HG03280 (cell line): ENCODE results near the gene TIA1.
"Not testable (repeated sequence)": the region's sequence is repeated elsewhere in the genome, so short reads cannot be mapped to it uniquely, and the experiment has no call there.

Experiments used
- ATAC-seq: cut with Tn5 transposase; IDR thresholded peaks from one replicate; pipeline ENCODE4 v1.9.1; 2021; ENCODE audit warnings: mild to moderate bottlenecking, moderate library complexity; ENCODE audit not compliant: unreplicated experiment

The TIA1 gene

GRCh38 chr2:70223305-70223704 lies 25.1 kb downstream of the TIA1 start:
- not testable (repeated sequence) for ATAC-seq

- no peak for ATAC-seq
Measured at GRCh38 chr2:70214953-70215549, 33.4 kb downstream of the TIA1 start.

- no peak for ATAC-seq
Measured at GRCh38 chr2:70214365-70214764, 34.1 kb downstream of the TIA1 start.

DNA sequence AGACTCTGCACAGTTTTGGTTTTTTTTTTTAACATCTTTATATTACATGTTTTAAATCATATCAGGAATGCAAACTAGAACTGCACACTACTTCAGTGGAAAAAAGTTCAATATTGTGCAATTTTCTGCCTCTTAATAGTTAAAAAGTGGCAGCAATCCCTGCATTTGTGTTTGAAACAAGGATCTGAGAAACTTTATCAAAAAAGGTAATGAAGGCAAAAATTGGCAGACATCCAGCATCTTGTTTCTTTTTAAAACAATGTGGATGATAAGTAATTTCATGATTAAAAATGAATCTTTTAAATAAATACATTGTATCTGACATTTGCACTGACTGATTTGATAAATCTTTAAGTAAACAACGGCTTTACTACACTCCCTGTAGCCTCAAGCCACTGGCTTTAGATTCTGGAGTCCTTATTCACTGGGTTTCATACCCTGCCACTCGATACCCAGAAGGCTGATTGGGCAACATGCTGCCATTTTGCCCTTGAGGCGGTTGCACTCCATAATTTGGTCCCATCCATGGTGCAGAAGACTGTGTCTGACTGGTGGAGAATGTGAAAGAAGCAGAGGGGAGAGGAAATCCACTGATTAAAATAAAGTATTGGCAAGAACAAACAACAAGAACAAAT lies 36.0 kb downstream of the TIA1 start:
- no peak for ATAC-seq

- no peak for ATAC-seq
Measured at GRCh38 chr2:70211595-70211994, 36.8 kb downstream of the TIA1 start.

DNA sequence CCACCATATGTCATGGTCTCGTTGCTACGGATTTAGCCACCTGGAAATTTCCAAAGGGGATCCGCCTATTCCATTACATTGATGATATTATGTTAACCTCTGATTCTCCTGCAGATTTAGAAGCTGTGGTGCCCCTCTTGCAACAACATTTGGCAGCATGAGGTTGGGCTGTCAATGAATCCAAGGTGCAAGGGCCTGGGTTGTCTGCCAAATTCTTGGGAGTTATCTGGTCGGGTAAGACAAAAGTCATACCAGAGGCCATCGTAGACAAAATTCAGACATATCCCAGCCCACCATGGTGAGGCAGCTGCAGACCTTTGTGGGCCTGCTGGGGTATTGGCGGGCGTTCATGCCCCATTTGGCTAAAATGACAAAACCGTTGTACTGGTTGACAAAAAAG lies 44.0 kb downstream of the TIA1 start:
- ATAC-seq = no peak

GRCh38 chr2:70203086-70203485 lies 45.3 kb downstream of the TIA1 start:
- no peak for ATAC-seq

DNA sequence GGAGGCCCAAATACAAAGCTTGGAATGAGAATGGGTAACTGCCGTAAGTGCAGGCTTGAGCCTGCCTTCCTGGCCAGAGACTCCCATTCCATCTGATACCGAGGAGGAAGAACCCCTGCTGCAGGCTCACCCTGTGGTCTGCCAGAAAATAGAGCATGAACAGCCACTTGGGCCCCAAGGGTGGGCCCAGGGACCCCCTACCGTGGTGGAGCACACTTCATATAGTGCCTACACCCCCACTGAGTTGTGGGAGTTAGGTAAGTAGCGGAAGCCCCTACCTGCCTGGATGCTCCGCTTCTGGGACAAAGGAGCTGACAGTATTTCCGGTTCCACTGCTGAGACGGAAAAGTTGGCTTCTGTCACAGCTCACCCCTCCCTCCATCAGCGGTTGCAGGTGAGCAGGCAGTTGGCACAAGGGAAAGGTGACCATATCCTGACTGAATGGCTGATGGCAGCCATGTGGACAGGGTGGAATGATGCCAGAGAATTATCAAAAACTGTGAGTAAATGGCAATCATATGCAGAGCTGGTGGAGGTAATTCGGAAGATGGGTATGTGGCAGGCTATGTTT lies 46.1 kb downstream of the TIA1 start:
- no peak for ATAC-seq

DNA sequence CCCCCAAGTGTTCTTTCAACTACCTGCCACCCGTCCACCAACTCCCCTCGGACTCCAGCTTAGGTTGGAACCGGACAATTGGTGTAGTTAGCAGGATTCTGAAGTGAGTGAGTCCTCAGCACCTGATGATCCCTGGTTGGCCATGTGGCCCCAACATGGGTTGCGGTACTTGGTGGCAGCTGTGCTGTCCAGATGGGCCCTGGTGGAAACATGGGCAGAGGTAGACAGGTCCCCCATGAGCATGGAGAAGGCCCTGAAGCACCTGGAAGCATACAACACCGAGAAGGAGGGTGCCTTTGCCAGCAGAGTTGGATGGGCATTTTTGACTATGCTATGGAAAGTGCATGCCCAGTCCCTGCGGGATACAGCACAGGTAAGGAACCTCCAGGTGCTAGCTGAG lies 46.6 kb downstream of the TIA1 start:
- no peak for ATAC-seq

DNA sequence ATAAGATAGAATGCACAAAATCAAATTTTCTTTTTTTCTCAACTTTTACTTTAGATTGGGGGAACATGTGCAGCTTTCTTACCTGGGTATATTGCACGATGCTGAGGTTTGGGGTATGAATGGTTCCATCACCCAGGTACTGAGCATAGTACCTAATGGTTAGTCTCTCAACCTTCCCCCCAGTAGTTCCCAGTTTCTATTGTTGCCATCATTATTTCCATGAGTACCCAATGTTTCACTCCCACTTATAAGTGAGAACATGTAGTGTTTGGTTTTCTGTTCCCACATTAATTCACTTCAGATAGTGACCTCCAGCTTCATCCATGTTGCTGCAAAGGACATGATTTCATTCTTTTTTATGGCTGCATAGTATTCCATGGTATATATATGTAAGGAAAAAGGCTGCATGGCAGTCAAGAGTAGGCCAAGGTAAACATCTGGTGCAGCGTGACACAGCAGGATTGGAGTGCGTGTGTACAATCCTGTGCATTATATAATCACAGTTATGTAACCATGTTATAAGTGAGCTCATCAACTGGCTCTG lies 47.1 kb downstream of the TIA1 start:
- no peak for ATAC-seq

DNA sequence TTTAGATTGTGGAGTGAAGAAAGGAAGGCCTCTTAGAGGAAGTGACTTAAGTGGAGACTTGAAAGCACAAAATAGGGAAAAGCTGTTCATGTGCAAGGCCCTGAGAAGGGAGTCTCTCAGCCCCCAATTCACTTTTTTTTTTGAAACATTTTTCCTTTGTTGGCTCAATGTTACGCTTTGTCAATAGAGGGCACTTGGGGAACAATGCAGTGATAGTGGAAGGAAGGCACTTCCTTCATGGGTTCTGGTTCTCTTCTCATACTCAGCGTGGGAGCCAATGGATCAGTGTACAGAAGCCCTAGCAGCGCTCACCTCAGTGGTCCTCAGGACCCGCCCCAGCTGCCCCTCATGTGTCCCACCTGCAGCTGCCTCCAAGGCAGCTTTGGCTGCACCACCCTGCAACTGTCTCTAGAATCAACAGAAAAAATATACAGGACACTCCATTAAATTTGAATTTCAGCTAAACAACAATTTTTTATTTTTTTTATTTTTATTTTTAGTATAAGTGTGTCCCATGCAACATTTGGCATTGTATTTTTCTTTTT lies 49.0 kb downstream of the TIA1 start:
- ATAC-seq = no peak

GRCh38 chr2:70192516-70192915 lies 55.9 kb downstream of the TIA1 start:
- no peak for ATAC-seq

- ATAC-seq = no peak
Measured at GRCh38 chr2:70191244-70191735, 57.1 kb downstream of the TIA1 start.

- ATAC-seq = peak; percentile 80
Measured at GRCh38 chr2:70190418-70191243, 57.8 kb downstream of the TIA1 start, which contains the start of gene C2orf42. C2orf42 (minus strand) TSS chr2:70191019; CDS start chr2:70181985, 9,034 bp downstream.

GRCh38 chr2:70188460-70188859 lies 60.0 kb downstream of the TIA1 start:
- no peak for ATAC-seq

- not testable (repeated sequence) for ATAC-seq
Measured at GRCh38 chr2:70187170-70187569, 61.3 kb downstream of the TIA1 start.

GRCh38 chr2:70182689-70183088 lies 65.7 kb downstream of the TIA1 start:
- no peak for ATAC-seq

GRCh38 chr2:70181363-70181956 lies 67.0 kb downstream of the TIA1 start:
- peak; percentile 80 for ATAC-seq

GRCh38 chr2:70173520-70173919 lies 74.9 kb downstream of the TIA1 start:
- no peak for ATAC-seq

DNA sequence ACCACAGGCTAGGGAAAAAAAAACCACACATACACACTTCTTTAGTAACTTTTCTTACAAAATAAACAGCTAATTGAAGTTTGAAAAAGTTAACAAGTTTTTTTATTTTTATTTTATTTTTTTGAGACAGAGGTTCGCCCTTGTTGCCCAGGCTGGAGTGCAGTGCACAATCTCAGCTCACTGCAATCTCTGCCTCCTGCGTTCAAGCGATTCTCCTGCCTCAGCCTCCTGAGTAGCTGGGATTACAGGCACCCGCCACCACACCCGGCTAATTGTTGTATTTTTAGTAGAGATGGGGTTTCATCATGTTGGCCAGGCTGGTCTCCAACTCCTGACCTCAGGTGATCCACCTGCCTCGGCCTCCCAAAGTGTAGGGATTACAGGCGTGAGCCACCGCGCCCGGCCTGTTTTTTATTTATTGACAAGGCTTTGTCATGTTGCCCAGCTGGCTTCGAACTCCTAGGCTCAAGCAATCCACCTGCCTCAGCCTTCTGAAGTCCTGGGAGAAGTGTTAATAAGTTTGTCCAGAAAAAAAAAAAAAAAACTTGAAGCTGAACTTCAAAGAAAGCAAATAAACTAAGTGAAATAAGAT lies 78.7 kb downstream of the TIA1 start:
- not testable (repeated sequence) for ATAC-seq
